KMS-11 (cell line): ENCODE data around the gene FOXA2.

Experiments
- H2AFZ ChIP-seq: fragments of 200-600 bp; sonication (generic); 2 replicates; pipeline ENCODE4 v1.6.1; 2016; ENCODE audit warnings: antibody characterized with exemption, mixed run types, low read depth
- H3K27ac ChIP-seq: fragments of 200-600 bp; sonication (generic); 2 replicates; pipeline ENCODE4 v1.6.1; 2016; ENCODE audit warnings: mild to moderate bottlenecking, mixed run types
- H3K27me3 ChIP-seq: fragments of 200-600 bp; sonication (generic); 2 replicates; pipeline ENCODE4 v1.6.1; 2017; ENCODE audit warnings: mild to moderate bottlenecking, low read depth, mixed run types, moderate library complexity; ENCODE audit not compliant: insufficient read depth
- H3K36me3 ChIP-seq: fragments of 200-600 bp; sonication (generic); 2 replicates; pipeline ENCODE4 v1.6.1; 2017; ENCODE audit warnings: mild to moderate bottlenecking, mixed run types; ENCODE audit not compliant: insufficient read depth
- H3K4me1 ChIP-seq: fragments of 200-600 bp; sonication (generic); 2 replicates; pipeline ENCODE4 v1.6.1; 2016; ENCODE audit warnings: mild to moderate bottlenecking, low read depth, mixed run types; ENCODE audit not compliant: poor library complexity, severe bottlenecking
- H3K4me2 ChIP-seq: fragments of 200-600 bp; sonication (generic); 2 replicates; pipeline ENCODE4 v1.7.0; 2016; ENCODE audit warnings: mild to moderate bottlenecking, mixed run types
- H3K4me3 ChIP-seq: fragments of 200-600 bp; sonication (generic); IDR thresholded peaks from 2 replicates; pipeline ENCODE4 v1.6.1; 2017; ENCODE audit warnings: low read depth, low read length, mixed read lengths; ENCODE audit not compliant: insufficient read depth
- H3K79me2 ChIP-seq: fragments of 200-600 bp; sonication (generic); 2 replicates; pipeline ENCODE4 v1.6.1; 2016; ENCODE audit warnings: low read depth, mixed run types; ENCODE audit not compliant: insufficient read depth
- H3K9ac ChIP-seq: fragments of 200-600 bp; sonication (generic); 2 replicates; pipeline ENCODE4 v1.6.1; 2016; ENCODE audit warnings: mild to moderate bottlenecking, mixed run types
- H4K20me1 ChIP-seq: fragments of 200-600 bp; sonication (generic); 2 replicates; pipeline ENCODE4 v1.6.1; 2016; ENCODE audit warnings: mild to moderate bottlenecking, mixed run types; ENCODE audit not compliant: insufficient read depth
- TF ChIP-seq, protein P1 (sequence below): fragments of 200-600 bp; sonication (generic); conservative IDR thresholded peaks from 2 replicates; pipeline ENCODE4 v1.6.1; 2017; ENCODE audit warnings: low read depth, mild to moderate bottlenecking, antibody characterized with exemption, low read length, moderate library complexity, mixed read lengths

The FOXA2 gene

GRCh38 chr20:22579711-22580697, 4.4 kb downstream of the FOXA2 start:
- no peaks in the 10 kb centered on the region for H3K36me3 ChIP-seq
- no peak overlapping the region for H3K27ac ChIP-seq
- H3K4me2 ChIP-seq = no peak overlapping the region
- no peaks in the 10 kb centered on the region for H3K79me2 ChIP-seq
- H3K9ac ChIP-seq = no peak overlapping the region
- H2AFZ ChIP-seq = no peak overlapping the region
- no peaks in the 10 kb centered on the region for H3K4me1 ChIP-seq
- no peaks in the 10 kb centered on the region for H3K27me3 ChIP-seq
- no peaks in the 10 kb centered on the region for H4K20me1 ChIP-seq
- H3K4me3 ChIP-seq = no peak overlapping the region
- TF ChIP-seq, protein P1, sequence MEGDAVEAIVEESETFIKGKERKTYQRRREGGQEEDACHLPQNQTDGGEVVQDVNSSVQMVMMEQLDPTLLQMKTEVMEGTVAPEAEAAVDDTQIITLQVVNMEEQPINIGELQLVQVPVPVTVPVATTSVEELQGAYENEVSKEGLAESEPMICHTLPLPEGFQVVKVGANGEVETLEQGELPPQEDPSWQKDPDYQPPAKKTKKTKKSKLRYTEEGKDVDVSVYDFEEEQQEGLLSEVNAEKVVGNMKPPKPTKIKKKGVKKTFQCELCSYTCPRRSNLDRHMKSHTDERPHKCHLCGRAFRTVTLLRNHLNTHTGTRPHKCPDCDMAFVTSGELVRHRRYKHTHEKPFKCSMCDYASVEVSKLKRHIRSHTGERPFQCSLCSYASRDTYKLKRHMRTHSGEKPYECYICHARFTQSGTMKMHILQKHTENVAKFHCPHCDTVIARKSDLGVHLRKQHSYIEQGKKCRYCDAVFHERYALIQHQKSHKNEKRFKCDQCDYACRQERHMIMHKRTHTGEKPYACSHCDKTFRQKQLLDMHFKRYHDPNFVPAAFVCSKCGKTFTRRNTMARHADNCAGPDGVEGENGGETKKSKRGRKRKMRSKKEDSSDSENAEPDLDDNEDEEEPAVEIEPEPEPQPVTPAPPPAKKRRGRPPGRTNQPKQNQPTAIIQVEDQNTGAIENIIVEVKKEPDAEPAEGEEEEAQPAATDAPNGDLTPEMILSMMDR = no peak

GRCh38 chr20:22579119-22579427, 5.3 kb downstream of the FOXA2 start:
- no peak overlapping the region for H3K27ac ChIP-seq
- no peak overlapping the region for H3K9ac ChIP-seq
- no peak overlapping the region for H3K4me2 ChIP-seq
- TF ChIP-seq, protein P1 = no peak
- no peaks in the 10 kb centered on the region for H3K4me1 ChIP-seq
- H3K4me3 ChIP-seq = no peak overlapping the region
- no peaks in the 10 kb centered on the region for H3K79me2 ChIP-seq
- H4K20me1 ChIP-seq = no peaks in the 10 kb centered on the region
- H2AFZ ChIP-seq = no peak overlapping the region
- no peaks in the 10 kb centered on the region for H3K36me3 ChIP-seq
- no peaks in the 10 kb centered on the region for H3K27me3 ChIP-seq

DNA sequence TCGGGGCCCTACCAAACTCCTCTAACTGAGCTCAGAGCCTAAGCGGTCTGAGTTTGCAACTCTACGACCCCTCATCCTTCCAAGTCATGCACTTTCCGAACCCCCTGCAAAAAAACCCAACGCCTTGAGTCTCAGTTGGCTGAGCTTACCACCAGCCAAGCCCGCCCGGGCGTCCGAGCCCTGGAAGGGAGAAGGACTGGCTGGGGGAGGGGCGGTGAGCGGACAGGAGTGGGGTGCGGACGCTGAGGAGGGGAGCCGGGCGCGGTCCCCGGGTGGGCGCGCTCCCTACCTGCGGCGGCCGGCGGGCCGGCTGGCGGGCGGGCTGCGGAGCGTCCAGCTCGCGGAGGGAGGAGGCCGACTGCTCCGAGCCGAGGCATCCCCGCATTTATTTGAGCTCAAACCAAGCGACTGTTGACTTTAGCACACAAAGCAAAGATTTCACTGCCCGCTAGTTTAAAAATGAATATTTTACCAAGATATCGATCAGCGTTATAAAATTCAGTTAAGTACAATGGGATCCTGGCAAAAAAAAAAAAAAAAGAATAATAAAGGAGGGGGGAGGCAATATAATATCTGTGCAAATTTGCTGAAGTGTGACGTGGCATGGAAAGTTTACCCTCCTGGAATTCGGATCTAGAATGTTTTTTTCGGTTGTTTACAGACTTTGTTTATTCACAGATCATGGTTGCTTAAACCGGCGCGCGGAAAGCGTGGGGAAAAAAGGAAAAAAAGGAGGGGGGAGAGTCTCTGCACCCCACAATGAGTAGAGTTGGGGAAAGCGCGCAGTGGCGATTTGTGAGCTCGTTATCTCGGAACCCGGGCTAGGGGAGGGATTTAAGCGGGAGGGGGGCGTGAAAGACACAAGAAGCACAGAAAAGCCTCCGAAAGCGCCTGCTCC, 5.9 kb downstream of the FOXA2 start:
- no peak overlapping the region for H3K4me2 ChIP-seq
- no peak overlapping the region for H3K27ac ChIP-seq
- no peaks in the 10 kb centered on the region for H3K27me3 ChIP-seq
- H3K4me1 ChIP-seq = no peaks in the 10 kb centered on the region
- H3K79me2 ChIP-seq = no peaks in the 10 kb centered on the region
- TF ChIP-seq, protein P1 = no peak
- no peak overlapping the region for H2AFZ ChIP-seq
- H3K36me3 ChIP-seq = no peaks in the 10 kb centered on the region
- no peak overlapping the region for H3K4me3 ChIP-seq
- H3K9ac ChIP-seq = no peak overlapping the region
- H4K20me1 ChIP-seq = no peaks in the 10 kb centered on the region

DNA sequence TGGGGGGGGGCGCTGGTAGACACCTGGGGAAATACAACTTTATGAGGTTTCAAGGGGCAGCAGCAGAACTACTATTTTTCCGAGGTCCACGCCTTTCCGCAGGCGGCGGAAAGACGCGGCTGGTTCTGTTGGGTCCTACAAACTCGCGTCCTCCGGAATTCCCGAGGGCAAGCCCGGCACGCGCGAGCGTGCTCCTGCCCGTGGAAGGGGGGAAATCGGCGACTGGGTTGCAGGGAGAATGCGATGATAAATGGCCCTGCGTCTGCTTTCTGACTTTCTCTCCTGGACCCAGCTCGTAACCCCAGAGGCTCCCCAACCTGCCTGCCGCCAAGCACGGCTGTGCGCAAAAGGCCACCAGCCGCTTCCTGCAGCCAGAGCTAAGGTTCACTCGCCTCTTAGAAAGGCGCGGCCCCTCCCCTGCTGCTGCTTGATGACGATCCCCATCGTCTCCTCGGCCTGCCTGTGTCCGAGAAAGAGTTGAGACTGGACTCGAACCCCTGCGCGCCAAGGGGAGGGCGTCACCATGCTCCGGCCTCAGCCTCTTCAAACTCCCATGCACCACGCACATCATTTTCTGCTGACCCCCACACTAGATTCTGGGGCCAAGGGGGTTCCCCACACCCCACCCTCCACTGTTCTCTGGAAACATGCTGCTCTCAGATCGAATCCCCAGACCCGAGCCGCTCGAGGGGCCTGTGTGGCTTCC, 6.7 kb downstream of the FOXA2 start:
- H3K4me1 ChIP-seq = no peaks in the 10 kb centered on the region
- no peaks in the 10 kb centered on the region for H3K36me3 ChIP-seq
- H3K27ac ChIP-seq = no peak overlapping the region
- H3K27me3 ChIP-seq = no peaks in the 10 kb centered on the region
- no peaks in the 10 kb centered on the region for H4K20me1 ChIP-seq
- H3K79me2 ChIP-seq = no peaks in the 10 kb centered on the region
- H3K9ac ChIP-seq = no peak overlapping the region
- TF ChIP-seq, protein P1 = no peak
- no peak overlapping the region for H3K4me3 ChIP-seq
- no peak overlapping the region for H3K4me2 ChIP-seq
- H2AFZ ChIP-seq = no peak overlapping the region
